NCI-H460 (cell line): Measurements from ENCODE around the gene METRN. TPM values are rescaled to one million over a fixed set of nuclear protein-coding genes. Genes with fewer than 3 reads are reported as not detected.
A peak's percentile ranks its signal among the peaks of the same experiment; 100 is the strongest.
"Not testable (repeated sequence)": the region's sequence is repeated elsewhere in the genome, so short reads cannot be mapped to it uniquely, and the experiment has no call there.

Source experiments
- DNase-seq: peaks from one replicate; pipeline ENCODE4 v3.0.0-alpha.2; 2016; ENCODE audit warnings: low read depth; ENCODE audit errors: extremely low read depth
- total RNA-seq: library from RNA; depleted of rRNA; stranded (reverse); fragments of >200 nt; shearing (Covaris generic); gene quantifications from 2 replicates; pipeline ENCODE4 v1.2.3, GENCODE V29; 2014

The METRN gene
- total RNA-seq, 1 experiment from 2014 or later = 30.3 TPM

DNA sequence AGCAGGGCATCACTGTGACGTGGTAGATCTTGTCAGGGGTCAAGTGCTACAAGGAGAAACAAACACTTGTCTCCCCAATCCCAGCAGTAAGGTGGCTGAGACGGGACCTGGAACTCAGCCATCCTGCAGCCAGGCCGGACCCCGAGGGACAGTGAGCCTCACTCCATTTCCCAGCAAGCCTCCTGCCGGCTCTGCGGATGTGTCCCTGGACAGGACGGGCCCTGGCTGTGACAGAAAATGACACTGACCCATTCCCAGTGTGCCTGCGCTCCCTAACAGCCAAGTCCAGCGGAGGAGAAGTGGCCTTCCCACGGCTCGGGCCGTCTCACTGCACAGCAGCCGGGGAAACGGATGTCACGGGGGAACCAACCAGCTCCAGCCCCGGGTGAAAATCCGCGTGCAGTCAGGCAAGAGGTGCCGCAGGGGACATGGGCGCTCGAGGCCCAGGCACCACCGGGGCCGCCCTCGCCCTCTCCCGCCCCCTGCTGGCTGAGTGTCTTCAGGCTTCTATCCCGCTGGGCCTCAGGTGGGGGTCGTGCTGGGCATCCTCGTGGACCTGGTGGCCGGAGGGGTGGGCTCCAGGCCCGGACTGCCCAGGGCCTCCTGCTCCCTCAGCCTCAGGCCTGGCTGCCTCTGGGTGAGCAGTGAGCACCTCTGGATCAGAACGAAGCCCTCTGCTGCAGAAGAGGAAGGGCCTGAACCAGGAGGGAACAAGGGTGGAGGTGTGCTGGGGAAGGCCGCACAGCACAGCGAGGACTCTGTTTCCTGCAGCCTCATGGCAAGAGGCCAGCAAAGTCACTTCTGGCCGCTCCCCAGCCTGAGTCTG, 18.7 kb downstream of the METRN start:
- DNase-seq = no peak

DNA sequence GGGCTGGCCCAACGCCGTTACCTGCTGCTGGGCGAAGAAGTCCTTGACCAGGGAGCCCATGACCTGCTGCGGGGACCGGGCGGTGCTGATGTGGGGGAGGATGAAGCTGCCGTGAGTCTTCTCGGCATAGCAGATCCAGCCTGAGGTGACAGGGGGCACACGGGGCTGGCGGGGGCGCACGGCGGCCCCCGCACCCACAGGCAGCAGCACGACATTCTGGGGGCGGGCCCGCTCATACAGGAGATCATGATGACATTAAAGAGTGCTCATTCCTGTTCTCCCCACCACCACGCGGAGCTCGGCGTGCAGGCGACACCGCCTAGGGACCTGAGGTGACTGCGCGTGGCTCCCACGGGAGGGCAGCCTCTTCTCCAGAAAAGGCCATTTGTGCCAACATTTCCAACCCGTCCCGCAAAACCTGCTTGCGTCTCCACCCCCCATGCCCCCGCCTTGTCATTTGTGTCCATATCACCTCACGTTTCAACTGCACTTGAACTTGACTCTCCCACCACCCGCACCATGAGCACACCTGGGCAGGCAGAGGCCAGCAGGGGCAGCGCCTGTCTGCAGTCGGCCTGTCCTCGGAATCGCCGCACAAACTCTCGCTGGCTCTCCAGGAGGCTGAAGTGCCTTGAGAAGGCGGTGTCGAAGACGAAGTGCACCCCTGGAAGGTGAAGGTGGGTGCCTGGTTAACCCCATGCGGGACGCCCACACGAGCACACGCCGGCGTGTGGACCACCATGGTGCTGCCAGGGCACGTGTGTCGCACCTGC, 19.5 kb downstream of the METRN start:
- DNase-seq = no peak

GRCh38 chr16:734981-735881, 20.3 kb downstream of the METRN start:
- DNase-seq = no peak

- no peak for DNase-seq
Observed at GRCh38 chr16:735982-736453, 21.1 kb downstream of the METRN start.

- DNase-seq = no peak
Observed at GRCh38 chr16:736936-737481, 22.1 kb downstream of the METRN start.

- DNase-seq = no peak
Observed at GRCh38 chr16:739560-740458, 24.9 kb downstream of the METRN start.

- DNase-seq = no peak
Observed at GRCh38 chr16:740459-740763, 25.5 kb downstream of the METRN start.

DNA sequence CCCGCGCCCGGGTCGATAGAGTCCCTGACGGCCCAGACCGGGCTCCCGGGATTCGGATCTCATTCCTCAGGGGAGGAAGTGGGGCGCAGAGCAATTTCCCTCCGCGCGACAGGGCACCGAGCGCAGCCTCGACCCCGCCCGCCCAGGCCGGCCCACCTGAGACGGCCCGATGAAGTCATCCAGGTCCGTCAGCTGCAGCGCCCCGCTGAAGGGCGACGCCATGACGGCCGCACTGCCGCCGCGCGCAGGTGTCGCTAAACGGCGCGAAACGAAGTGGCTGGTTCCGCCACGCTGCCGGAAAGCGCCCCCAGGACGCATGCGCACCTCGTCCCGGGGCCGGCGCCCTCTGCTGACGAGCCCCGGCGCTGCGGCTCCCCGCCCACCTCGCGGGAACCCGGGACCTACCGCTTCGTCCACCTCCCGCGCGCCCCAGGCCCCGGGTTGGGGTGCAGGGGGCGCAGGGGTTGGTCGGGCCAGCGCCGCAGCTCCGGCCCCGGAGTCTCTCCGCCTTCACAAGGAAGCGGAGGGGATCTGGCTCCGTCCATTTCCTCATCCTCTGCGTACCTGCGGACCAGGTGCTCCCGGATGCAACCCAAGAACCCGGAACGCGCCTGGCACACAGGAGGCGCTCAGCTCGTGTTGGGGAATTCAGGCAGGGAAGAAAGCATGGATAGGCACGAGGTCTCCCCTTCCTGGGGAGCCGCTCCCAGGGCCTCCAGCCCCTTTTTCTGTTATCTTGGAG, 26.0 kb downstream of the METRN start, which contains the start of gene CIAO3:
Gene CIAO3 (minus strand): TSS at position 234 of the 742 bp plus-strand sequence. CDS start 12 bp downstream, at position 222.
- peak; percentile 85 for DNase-seq

GRCh38 chr16:741986-742629, 27.2 kb downstream of the METRN start:
- DNase-seq = no peak

GRCh38 chr16:742894-743293, 28.0 kb downstream of the METRN start:
- not testable (repeated sequence) for DNase-seq

GRCh38 chr16:743794-744500, 29.0 kb downstream of the METRN start:
- no peak for DNase-seq

DNA sequence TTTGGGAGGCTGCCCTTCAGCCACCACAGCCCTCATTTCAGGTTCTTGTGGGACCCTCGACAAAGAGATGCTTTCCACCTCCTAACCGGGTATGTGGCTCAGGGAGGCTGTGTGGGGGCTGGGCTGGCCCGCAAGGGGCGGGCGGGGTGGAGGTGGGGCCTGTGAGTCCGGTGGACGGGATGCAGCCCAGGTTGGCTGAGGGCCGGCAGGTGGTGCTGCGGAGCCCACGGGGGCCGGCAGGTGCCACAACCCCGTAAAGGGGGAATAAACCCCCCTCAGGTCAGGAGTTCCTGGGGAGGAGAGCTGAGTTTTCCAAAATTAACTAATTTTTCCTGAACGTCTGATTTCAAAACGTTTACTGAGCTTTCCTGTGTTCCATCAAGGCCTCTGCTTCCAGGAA, 30.8 kb downstream of the METRN start:
- DNase-seq = no peak

DNA sequence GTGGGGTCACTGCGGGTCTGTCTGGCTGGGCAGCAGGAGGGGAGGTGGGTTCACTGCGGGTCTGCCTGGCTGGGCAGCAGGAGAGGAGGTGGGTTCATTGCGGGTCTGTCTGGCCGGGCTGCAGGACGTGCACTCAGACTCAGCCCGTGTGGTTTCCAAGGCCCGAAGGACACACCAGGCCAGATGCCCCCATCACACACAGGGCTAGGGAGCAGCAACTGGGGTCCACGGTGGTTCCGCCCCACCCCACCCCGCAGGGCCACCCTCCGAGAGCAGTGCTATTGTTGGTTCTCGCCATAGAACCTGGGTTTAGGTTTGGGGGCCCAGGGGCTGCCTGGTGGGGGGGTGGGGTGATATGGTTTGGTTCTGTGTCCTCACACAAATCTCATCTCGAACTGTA, 31.7 kb downstream of the METRN start:
- DNase-seq = no peak

GRCh38 chr16:747978-748746, 33.2 kb downstream of the METRN start:
- no peak for DNase-seq

DNA sequence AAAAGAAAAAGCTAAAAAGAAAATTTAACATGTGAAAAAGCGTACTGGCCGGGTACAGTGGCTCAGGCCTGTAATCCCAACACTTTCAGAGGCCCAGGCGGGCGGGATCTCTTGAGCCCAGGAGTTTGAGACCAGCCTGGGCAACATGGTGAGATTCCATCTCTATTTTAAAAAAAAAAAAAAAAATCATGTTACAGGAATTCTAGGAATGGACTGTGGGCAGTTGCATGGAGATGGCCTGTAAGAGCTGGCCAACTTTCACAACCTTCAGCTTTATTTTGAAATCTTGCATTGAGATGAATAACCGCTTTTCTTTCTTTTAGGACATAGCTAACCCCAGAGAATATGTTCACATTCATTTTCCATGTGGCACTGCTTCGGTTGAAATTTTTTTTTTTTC, 34.1 kb downstream of the METRN start:
- DNase-seq = no peak

DNA sequence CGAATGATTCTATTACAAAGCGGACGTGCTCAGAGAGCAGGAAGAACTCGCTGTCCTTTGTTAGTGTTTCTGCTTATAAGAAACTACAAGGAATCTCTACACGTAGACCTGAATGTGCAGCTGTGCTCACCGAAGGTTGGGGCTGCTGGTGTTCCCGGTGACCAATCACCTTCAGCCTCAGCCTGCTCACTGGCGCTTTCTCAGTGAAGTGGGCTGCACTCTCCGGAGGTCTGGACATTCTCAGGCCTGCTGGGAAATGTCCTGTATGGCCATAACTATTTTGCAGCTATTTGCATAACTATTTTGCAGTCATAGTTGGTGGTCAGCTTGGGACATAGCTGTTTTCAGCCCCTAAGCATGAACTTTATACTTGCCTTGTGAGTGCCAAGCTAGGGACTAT, 35.6 kb downstream of the METRN start:
- DNase-seq = no peak
